ENCODE measurements around the gene DAPK2. TPM values are rescaled to one million over a fixed set of nuclear protein-coding genes. Genes with fewer than 3 reads are reported as not detected.

The DAPK2 gene
- total and polyA plus RNA-seq, 5 donors from 2014 or later = 0.72 TPM; not detected in 4

DNA sequence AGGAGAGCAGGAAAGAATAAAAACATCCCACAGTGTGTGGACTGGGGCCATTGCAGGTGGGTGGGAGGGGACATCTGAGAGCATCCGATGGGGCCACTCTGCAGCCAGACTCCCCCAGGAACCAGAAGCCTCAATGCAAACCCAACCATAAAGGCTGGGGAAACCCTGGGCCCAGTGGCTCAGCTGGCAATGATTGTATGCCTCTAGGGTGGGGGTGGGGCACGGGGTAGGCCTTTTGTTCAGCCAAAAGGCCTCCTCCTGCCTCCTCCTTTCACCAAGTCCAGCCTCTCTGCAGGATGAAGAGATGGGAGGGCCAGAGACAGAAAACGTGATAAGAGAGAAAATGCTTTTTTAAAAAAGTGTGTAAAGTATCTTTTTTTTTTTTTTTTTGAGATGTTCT lies 167.1 kb downstream of the DAPK2 start:
- Histone ChIP-seq H3K4me1 (ENCODE audit: control insufficient read depth, insufficient read depth, low read length, poor library complexity, severe bottlenecking) (no peaks in the 10 kb centered on the region), H3K4me3 (ENCODE audit: low read depth, low read length) (no peak overlapping the region), H3K36me3 (ENCODE audit: control insufficient read depth, insufficient read depth, low read length) (no peaks in the 10 kb centered on the region), H3K27ac (ENCODE audit: insufficient read depth, low read length, poor library complexity, severe bottlenecking) (no peak overlapping the region), H3K9me3 (ENCODE audit: control insufficient read depth in 2 of 2, low read length in 2 of 2) (no peaks in the 10 kb centered on the region), H3K27me3 (ENCODE audit: control insufficient read depth, insufficient read depth, low read length) (no peaks in the 10 kb centered on the region)
- Mint-ChIP-seq H3K4me3 (no peak overlapping the region), H3K9me3 (no peaks in the 10 kb centered on the region), H3K27ac (peak overlapping the region in 1 of 3 donors; percentile 77), H3K36me3 (no peaks in the 10 kb centered on the region), H3K27me3 (no peaks in the 10 kb centered on the region), H3K4me1 (peaks cover 0 to 3% (median under 1%) of the 10 kb centered on the region in 4 donors)
- ATAC-seq (ENCODE audit: low read depth in 2 of 2) (no peak), DNase-seq (no peak)

DNA sequence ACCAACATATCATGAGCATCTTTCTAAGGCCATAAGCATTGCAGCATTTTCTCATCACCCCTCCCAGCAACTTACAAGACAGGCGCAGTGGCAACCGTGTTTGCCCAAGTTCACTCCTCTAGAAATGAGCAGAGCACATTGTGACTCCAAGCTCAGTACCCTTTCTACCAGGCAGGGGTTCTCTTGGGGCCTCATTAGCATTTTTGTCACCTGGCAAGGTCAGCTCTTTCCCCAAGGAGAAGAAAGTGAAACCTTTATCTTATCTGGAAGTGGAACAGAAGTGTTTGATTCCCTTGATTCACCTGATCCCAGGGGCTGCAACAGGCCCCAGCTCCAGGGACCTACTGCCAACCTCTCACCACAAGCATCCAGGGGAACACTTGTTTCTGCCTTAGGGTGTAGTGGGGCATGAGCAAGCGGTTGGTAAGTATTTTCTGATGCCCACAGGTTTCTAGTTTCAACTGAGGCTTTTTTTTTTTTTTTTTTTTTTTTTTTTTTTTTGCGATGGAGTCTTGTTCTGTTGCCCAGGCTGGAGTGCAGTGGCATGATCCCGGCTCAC lies 168.5 kb downstream of the DAPK2 start:
- Histone ChIP-seq H3K9me3 (ENCODE audit: control insufficient read depth in 2 of 2, low read length in 2 of 2) (no peaks in the 10 kb centered on the region), H3K27ac (ENCODE audit: insufficient read depth, low read length, poor library complexity, severe bottlenecking) (no peak overlapping the region), H3K36me3 (ENCODE audit: control insufficient read depth, insufficient read depth, low read length) (no peaks in the 10 kb centered on the region), H3K27me3 (ENCODE audit: control insufficient read depth, insufficient read depth, low read length) (no peaks in the 10 kb centered on the region), H3K4me1 (ENCODE audit: control insufficient read depth, insufficient read depth, low read length, poor library complexity, severe bottlenecking) (no peaks in the 10 kb centered on the region), H3K4me3 (ENCODE audit: low read depth, low read length) (no peak overlapping the region)
- Mint-ChIP-seq H3K27ac (peak overlapping the region in 1 of 3 donors; percentile 53), H3K27me3 (no peaks in the 10 kb centered on the region), H3K4me3 (no peak overlapping the region), H3K36me3 (no peaks in the 10 kb centered on the region), H3K4me1 (peaks cover 0 to 3% (median under 1%) of the 10 kb centered on the region in 4 donors), H3K9me3 (no peaks in the 10 kb centered on the region)
- ATAC-seq (ENCODE audit: low read depth in 2 of 2) (no peak), DNase-seq (no peak)

DNA sequence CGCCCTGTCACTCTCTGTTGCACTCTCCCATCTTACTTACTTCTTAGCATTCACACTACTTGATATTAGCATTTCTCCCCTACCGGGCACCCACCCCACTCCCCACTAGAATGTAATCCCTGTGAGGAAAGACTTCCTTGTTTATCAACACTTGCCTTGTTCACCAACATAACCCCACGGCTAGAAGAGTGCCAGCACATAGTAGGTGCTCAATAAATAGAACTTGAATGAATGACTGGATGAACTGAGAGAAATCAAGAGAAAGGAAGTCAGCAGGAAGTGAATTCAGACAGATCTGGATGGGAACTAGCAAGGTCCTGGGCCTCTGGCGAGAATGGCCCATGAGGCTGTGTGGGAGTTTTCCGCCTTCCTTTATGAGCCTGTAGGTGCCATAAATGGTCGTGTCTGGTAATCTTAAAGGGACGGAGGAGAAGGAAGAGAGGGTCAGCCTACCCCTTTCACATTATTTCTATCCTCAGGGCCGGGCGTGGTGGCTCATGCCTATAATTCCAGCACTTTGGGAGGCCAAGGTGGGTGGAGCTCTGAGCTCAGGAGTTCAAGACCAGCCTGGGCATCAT lies 170.1 kb downstream of the DAPK2 start:
- Mint-ChIP-seq H3K9me3 (no peaks in the 10 kb centered on the region), H3K4me3 (peak overlapping the region in 1 of 4 donors; percentile 91), H3K36me3 (no peaks in the 10 kb centered on the region), H3K27ac (peak overlapping the region in 2 of 3 donors; percentile 48 to 68), H3K4me1 (peaks cover 0 to 4% (median under 1%) of the 10 kb centered on the region in 4 donors), H3K27me3 (no peaks in the 10 kb centered on the region)
- H3K27me3 ChIP-seq (ENCODE audit: control insufficient read depth, insufficient read depth, low read length) = no peaks in the 10 kb centered on the region
- no peaks in the 10 kb centered on the region for H3K36me3 ChIP-seq (ENCODE audit: control insufficient read depth, insufficient read depth, low read length)
- no peak overlapping the region for H3K27ac ChIP-seq (ENCODE audit: insufficient read depth, low read length, poor library complexity, severe bottlenecking)
- ATAC-seq (ENCODE audit: low read depth in 2 of 2) = no peak
- no peak overlapping the region for H3K4me3 ChIP-seq (ENCODE audit: low read depth, low read length)
- H3K9me3 ChIP-seq (ENCODE audit: control insufficient read depth in 2 of 2, low read length in 2 of 2) = no peaks in the 10 kb centered on the region
- DNase-seq = no peak
- no peaks in the 10 kb centered on the region for H3K4me1 ChIP-seq (ENCODE audit: control insufficient read depth, insufficient read depth, low read length, poor library complexity, severe bottlenecking)

DNA sequence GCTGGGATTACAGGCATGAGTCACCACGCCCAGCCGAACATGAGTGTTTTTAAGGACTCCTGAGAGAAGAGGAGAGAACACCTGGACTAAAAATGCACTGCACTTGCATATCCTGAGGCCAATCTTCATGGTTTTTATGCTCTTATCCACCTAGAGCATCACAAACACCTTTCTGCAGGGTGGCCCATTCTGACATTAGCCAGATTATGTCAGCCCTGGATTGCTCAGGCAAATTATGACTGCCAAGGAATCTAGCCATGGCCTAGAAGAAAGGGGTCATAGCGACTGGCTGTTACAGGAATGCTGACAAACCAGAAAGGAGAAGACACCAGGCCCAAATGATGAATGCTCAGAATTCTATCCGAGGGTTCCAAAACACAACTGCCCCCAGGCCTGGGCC lies 171.7 kb downstream of the DAPK2 start:
- DNase-seq (no peak), ATAC-seq (ENCODE audit: low read depth in 2 of 2) (no peak)
- Histone ChIP-seq H3K27me3 (ENCODE audit: control insufficient read depth, insufficient read depth, low read length) (no peaks in the 10 kb centered on the region), H3K4me3 (ENCODE audit: low read depth, low read length) (no peak overlapping the region), H3K27ac (ENCODE audit: insufficient read depth, low read length, poor library complexity, severe bottlenecking) (no peak overlapping the region), H3K9me3 (ENCODE audit: control insufficient read depth in 2 of 2, low read length in 2 of 2) (no peaks in the 10 kb centered on the region), H3K36me3 (ENCODE audit: control insufficient read depth, insufficient read depth, low read length) (no peaks in the 10 kb centered on the region), H3K4me1 (ENCODE audit: control insufficient read depth, insufficient read depth, low read length, poor library complexity, severe bottlenecking) (no peaks in the 10 kb centered on the region)
- H3K27me3 Mint-ChIP-seq = no peaks in the 10 kb centered on the region
- H3K27ac Mint-ChIP-seq = no peak overlapping the region
- H3K9me3 Mint-ChIP-seq = no peaks in the 10 kb centered on the region
- H3K4me3 Mint-ChIP-seq = no peak overlapping the region
- H3K36me3 Mint-ChIP-seq = no peaks in the 10 kb centered on the region
- peaks cover 0 to 8% (median 4%) of the 10 kb centered on the region in 4 donors for H3K4me1 Mint-ChIP-seq

DNA sequence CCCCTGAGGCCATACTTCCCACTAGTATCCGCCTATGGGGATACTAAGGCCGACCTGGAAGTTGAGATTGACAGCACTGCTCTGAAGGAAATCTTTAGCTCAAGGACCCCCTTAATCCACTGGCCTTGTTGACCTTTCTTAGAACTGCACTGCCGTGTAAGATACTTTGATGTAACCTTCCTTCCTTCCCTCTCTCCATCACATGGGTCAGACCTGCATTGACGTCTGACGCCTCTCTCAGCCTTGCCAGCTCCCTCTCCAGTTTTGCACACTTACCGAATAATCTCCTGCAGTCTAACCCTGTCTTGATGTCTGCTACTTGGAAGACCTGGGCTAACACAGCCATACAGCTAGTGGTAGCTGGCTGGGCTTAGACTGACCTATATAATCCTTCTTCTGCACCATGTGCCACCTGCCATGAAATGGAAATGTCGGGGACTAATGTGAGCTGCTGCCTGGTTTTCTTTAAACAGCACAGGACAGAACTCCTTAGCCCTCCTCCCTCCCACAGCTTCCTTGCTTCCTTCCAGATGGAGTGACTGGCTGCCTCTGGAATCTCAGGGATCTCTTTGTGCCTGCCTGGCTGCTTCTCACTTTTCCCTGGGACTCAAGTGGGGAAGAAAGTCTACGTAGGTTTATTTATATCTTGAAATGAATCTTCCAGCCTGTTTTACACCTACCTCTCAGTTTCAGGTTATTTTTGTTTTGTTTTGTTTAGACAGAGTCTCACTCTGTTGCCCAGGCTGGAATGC lies 173.3 kb downstream of the DAPK2 start:
- Histone ChIP-seq H3K27ac (ENCODE audit: insufficient read depth, low read length, poor library complexity, severe bottlenecking) (no peak overlapping the region), H3K4me3 (ENCODE audit: low read depth, low read length) (no peak overlapping the region), H3K36me3 (ENCODE audit: control insufficient read depth, insufficient read depth, low read length) (no peaks in the 10 kb centered on the region), H3K27me3 (ENCODE audit: control insufficient read depth, insufficient read depth, low read length) (no peaks in the 10 kb centered on the region), H3K9me3 (ENCODE audit: control insufficient read depth in 2 of 2, low read length in 2 of 2) (no peaks in the 10 kb centered on the region), H3K4me1 (ENCODE audit: control insufficient read depth, insufficient read depth, low read length, poor library complexity, severe bottlenecking) (no peaks in the 10 kb centered on the region)
- Mint-ChIP-seq H3K9me3 (no peaks in the 10 kb centered on the region), H3K27me3 (no peaks in the 10 kb centered on the region), H3K4me3 (no peak overlapping the region), H3K4me1 (peaks cover 5 to 14% (median 6%) of the 10 kb centered on the region in 4 donors), H3K36me3 (no peaks in the 10 kb centered on the region), H3K27ac (peak overlapping the region in 1 of 3 donors; percentile 46)
- no peak for DNase-seq
- no peak for ATAC-seq (ENCODE audit: low read depth in 2 of 2)

DNA sequence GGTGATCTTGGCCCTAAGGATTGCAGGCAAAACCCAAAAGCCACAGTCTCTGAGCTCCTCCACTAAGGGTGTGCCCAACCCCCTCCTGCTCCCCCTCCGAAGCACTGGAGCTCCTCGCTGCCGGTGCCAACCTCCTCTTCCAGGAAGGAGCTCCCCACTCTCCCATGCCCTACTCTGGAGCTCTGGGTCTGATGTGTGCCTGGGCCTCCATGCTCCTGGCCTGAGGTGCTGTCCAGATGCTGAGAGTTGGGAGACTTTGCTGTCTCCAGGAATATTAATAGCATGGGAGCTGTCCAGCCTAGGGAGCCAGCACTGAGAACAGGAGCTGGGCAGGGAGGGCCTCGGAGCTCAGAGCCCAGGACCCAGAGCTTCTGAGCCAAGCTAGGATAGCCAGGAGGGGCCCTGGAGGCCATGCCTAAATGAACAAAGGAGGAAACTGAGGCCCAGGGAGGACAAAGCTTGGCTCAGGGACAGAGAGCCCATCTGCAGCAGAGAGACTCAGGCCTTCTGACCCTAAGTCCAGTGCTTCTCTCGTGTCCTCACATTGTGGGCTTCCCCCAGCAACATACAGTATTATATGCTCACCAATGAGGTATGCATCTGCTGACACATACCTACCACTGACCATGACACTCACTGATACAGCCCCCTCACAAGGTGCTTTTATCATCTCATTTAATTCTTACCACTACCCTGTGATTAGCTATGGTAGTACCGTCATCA lies 175.6 kb downstream of the DAPK2 start:
- Mint-ChIP-seq H3K4me3 (no peak overlapping the region), H3K27me3 (no peaks in the 10 kb centered on the region), H3K36me3 (no peaks in the 10 kb centered on the region), H3K9me3 (no peaks in the 10 kb centered on the region), H3K4me1 (peaks cover 7 to 19% (median 10%) of the 10 kb centered on the region in 4 donors), H3K27ac (peak overlapping the region in 2 of 3 donors; percentile 49 to 52)
- DNase-seq (no peak), ATAC-seq (ENCODE audit: low read depth in 2 of 2) (no peak)
- Histone ChIP-seq H3K4me3 (ENCODE audit: low read depth, low read length) (no peak overlapping the region), H3K27ac (ENCODE audit: insufficient read depth, low read length, poor library complexity, severe bottlenecking) (no peak overlapping the region), H3K27me3 (ENCODE audit: control insufficient read depth, insufficient read depth, low read length) (no peaks in the 10 kb centered on the region), H3K4me1 (ENCODE audit: control insufficient read depth, insufficient read depth, low read length, poor library complexity, severe bottlenecking) (no peaks in the 10 kb centered on the region), H3K9me3 (ENCODE audit: control insufficient read depth in 2 of 2, low read length in 2 of 2) (no peaks in the 10 kb centered on the region), H3K36me3 (ENCODE audit: control insufficient read depth, insufficient read depth, low read length) (no peaks in the 10 kb centered on the region)

DNA sequence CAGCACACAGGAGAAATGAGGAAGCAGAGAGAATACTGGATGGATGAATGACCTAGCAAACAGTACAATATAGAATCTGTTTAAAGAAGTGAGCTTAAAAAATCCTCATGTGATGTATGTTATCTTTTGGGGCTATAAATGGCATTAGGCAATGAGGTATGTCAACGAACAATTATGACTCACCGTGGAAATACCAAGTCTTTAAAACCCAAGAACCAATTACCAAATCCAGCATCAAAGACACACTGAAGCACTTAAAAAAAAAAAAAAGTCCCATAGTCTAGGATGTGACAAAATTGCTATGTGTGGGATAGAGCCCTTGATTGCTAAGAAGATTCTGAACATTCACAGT lies 176.3 kb downstream of the DAPK2 start:
- Mint-ChIP-seq H3K27ac (peak overlapping the region in 1 of 3 donors; percentile 52), H3K27me3 (no peaks in the 10 kb centered on the region), H3K4me3 (no peak overlapping the region), H3K9me3 (no peaks in the 10 kb centered on the region), H3K36me3 (no peaks in the 10 kb centered on the region), H3K4me1 (peaks cover 7 to 19% (median 10%) of the 10 kb centered on the region in 4 donors)
- no peak overlapping the region for H3K4me3 ChIP-seq (ENCODE audit: low read depth, low read length)
- no peaks in the 10 kb centered on the region for H3K9me3 ChIP-seq (ENCODE audit: control insufficient read depth in 2 of 2, low read length in 2 of 2)
- H3K27ac ChIP-seq (ENCODE audit: insufficient read depth, low read length, poor library complexity, severe bottlenecking) = no peak overlapping the region
- no peaks in the 10 kb centered on the region for H3K36me3 ChIP-seq (ENCODE audit: control insufficient read depth, insufficient read depth, low read length)
- H3K4me1 ChIP-seq (ENCODE audit: control insufficient read depth, insufficient read depth, low read length, poor library complexity, severe bottlenecking) = no peaks in the 10 kb centered on the region
- no peaks in the 10 kb centered on the region for H3K27me3 ChIP-seq (ENCODE audit: control insufficient read depth, insufficient read depth, low read length)
- no peak for DNase-seq
- peak; percentile 37 to 71 for ATAC-seq (ENCODE audit: low read depth in 2 of 2)

Data from CD4-positive, CD25-positive, alpha-beta regulatory T cell (primary cell).